ENCODE results near the gene AGBL4.

DNA sequence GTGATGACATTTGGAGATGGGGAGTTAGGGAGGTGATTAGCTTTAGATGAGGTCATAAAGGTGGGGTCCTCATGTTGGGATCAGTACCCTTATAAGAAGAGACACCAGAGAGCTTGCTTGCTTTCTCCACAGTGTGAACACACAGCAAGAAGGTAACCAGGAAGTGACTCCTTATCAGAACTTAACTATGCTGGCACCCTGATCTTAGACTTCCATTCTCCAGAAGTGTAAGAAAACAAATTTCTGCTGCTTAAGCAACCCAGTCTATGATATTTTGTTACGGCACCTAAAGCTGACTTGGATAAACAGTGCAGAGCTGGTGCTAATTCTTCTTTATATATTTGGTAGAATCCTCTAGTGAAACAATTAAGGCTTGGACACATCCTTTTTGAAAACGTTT is 346.0 kb downstream of the AGBL4 start:
- TF ChIP-seq POLR2A (IDR thresholded peaks at IDR 0.05; ENCODE audit: low read depth, low read length), result no peak
- TF ChIP-seq TAF1 (IDR thresholded peaks at IDR 0.05; ENCODE audit: low read depth, low read length), result no peak
